ENCODE results near the gene TXNRD3.
A peak's percentile ranks its signal among the peaks of the same experiment; 100 is the strongest.
"Not testable (repeated sequence)": the region's sequence is repeated elsewhere in the genome, so short reads cannot be mapped to it uniquely, and the experiment has no call there.

Gene TXNRD3

DNA sequence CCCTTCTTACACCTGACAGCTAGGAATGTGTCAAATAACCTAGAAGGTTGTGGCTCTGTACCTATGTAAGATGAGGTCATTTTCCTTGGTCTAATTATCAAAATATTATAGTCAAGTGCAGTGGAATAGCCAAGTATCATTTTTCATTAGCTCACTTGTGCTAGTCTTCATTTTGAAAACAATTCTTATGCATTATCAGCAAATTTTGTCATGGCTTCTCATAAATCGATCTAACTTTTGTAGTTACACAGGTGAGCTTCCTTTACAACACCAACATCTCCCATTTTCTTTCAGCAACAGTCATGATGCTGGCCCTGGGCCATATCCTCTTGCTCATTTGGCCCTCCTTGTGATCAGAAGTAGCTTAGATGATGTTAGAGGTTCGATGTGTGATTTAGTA, 10.3 kb downstream of the TXNRD3 start:
- no peak for DNase-seq (ENCODE audit: low read depth)

DNA sequence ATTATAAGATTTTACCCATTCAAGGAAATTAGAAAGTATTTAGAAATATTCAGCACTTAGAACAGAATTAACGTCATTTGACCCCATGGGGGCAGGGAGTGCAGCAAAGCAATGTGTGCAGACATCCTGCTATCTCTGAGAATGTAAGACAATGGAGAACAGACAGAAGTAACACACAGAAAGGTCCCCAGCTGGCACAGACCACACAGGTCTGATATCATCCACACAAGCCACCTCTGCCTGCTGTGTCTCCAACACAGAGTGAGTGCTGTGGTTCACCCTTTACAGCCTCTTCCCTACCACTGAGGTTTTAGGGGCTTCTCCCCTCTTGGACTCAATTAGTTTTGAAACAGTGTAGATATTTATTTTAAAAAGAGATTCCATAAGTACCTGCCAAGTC, 16.1 kb downstream of the TXNRD3 start:
- no peak for DNase-seq (ENCODE audit: low read depth)

DNA sequence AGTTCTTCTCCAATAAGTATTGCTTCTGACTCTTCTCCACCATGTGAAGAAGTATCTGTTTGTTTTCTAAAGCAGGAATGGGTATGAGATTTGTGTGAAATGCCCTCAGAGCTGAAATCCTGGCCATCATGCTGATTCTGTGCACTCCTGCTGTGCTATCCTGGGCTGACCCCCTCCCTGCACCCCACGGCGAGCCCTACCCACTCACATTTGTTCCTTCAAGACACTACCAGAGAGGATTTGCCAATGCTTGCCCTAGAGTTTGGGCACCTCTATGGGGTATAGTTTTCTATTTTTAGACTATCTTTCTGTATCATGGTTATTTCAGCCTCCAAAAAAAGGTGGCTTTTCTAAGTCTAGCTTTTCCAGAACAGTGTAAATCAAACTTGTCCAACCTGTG, 18.5 kb downstream of the TXNRD3 start:
- DNase-seq (ENCODE audit: low read depth), result no peak

DNA sequence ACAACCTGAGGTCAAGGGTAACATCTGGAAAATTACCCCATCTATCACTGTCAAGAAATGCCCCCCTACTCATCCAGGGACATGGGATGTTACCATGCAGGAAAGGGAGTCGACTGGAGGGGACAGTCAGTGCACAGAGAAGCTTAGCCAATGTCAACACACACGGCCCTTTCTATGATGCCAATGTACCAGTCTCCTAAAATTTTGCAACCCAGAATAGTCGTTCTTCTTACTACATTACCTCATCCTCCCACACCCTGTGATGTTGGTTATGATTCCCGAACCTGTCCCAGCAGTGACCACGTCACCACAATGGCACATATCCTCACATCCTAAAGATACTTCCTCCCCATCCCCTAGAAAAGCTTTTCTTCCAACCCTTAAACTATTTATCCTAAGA, 20.1 kb downstream of the TXNRD3 start:
- DNase-seq (ENCODE audit: low read depth), result no peak

DNA sequence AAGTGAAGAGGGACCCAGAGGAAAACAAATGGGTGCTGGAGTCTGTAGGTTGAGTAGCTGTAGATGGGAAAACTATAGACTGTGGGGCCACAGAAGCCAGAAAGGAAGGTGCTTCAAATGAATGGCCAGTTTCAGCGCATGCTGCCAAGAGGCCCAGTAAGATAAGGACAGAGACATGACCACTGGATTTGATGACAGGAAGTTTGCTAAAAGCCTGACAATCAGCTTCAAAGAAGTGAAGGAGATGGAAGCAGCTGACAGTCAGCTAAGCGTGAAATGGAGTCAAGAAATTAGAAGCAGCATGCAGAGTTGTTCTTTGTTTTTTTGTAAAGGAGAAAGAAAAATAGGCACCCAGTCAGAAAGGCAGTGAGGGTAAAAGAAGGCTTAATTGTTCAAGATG, 24.9 kb downstream of the TXNRD3 start:
- no peak for DNase-seq (ENCODE audit: low read depth)

DNA sequence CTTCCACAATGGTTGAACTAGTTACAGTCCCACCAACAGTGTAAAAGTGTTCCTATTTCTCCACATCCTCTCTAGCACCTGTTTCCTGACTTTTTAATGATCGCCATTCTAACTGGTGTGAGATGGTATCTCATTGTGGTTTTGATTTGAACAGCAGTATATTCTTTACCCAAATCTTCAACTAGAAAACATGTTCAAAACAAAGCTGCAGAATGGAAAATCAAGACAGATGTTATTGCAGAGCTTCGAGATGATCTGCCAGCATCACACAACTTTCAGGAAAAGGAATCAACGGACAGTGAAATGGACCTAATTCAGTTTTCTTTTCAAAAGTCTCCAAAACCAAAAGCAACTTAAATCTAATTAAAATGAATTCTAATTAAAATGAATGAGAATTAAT, 29.2 kb downstream of the TXNRD3 start:
- not testable (repeated sequence) for DNase-seq (ENCODE audit: low read depth)

DNA sequence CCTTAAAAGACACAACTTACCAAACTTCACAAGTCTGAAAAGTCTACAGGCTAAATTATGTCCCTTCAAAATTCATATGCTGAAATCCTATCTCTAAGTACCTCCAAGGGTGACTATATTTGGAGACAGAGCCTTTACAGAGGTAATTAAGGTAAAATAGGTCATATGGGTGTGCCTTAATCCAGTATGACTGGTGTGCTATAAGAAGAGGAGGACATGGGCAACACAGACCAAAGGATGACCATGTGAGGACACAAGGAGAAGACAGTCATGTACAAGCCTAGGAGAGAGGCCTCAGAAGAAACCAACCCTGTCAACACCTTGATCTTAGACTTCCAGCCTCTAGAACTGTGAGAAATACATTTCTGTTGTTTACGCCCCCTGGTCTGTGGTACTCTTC, 32.2 kb downstream of the TXNRD3 start:
- DNase-seq (ENCODE audit: low read depth), result no peak

DNA sequence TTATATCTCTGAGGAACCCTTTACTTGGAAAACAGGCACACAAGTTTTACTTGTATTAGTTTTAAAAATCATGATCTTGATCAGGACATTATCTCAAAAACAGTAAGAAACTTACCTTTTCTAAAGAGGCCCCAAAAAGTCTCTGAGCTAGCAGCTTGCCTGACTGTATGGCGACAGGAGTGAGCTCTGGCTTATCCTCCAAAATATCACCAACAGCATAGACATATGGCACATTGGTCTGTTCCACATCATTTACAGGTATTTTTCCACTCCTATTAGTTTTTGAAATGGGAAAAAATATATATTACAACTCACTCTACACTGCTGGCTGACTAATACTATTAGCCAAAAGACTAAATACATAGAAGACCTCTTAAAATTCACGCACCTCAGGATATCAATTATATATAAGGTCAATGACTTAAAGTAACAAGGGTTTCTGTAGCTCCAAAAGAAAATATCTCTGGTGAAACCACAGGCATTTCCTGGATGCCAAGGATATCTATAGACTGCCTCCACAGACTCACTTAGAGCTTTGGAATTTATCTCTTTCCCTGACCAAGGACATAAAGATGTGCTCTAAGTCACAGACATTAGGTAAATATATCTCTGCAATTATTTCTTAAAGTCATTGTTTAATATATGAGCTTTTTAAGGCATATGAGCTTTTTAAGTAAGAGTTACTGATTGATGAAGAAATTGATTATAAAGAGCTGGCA, 33.1 kb downstream of the TXNRD3 start:
- no peak for DNase-seq (ENCODE audit: low read depth)

DNA sequence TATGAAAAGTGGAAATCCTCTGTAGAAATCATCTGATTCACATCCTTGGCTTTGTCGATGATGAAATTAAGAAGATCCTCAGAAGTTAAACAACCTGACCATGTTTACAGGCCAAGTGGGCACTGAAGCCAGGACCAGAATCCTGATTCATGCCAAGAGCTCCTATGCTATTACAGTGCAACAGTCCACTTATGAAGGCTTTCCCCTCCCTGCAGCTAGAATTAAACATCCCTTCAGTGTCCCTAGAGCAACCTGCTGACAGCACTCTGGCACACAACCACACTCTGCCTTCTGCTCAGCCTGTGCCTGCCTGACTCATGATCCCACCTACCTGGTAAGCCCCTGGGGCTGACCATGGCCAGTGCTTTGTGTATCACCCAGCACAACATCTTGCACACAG, 33.8 kb downstream of the TXNRD3 start:
- DNase-seq (ENCODE audit: low read depth), result peak; percentile 21

DNA sequence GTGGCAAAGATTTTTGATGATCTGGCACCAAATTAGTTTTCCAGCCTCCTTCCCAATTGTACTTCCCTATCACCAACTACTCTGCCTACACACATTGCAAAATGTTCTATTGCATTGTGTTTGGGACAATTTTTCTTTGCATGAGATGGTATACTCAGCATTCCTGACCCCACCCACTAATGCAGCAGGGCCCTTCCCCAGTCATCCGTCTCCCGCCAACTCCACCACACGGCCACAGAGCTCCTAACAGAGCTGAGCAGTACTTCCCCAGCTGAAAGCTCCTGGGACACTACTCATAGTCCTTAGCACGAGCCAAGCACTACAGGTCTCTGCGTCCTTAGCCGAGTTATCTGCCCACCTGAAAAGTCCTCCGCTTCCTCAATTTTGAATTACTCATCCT, 34.2 kb downstream of the TXNRD3 start:
- DNase-seq (ENCODE audit: low read depth), result no peak

DNA sequence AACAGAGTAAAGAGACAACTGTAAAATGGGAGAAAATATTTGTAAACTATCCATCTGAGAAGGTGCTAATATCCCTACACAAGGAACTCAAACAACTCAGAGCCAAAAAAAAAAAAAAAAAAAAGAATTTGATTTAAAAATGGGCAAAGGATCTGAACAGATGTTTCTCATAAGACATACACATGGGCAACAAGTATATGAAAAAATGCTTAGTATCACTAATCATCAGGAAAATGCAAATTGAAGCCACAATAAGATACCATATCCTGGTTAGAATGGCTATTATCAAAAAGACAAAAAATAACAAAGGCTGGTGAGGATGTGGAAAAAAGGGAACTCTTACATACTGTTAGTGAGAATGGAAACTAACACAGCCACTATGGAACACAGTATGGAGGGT, 36.2 kb downstream of the TXNRD3 start:
- DNase-seq (ENCODE audit: low read depth), result no peak

DNA sequence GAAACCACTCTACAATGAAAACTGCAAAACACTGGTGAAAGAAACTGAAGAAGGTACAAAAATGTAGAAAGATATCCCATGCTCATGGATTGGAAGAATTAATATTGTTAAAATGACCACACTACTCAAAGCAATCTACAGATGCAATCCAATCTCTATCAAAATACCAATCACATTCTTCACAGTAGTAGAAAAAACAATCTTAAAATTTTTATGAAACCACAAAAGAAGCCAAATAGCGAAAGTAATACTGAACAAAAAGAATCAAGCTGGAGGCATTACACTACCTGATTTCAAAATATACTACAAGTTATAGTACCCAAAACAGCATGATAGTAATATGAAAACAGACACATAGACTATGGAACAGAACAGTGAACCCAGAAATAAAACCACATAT, 36.9 kb downstream of the TXNRD3 start:
- DNase-seq (ENCODE audit: low read depth), result no peak

DNA sequence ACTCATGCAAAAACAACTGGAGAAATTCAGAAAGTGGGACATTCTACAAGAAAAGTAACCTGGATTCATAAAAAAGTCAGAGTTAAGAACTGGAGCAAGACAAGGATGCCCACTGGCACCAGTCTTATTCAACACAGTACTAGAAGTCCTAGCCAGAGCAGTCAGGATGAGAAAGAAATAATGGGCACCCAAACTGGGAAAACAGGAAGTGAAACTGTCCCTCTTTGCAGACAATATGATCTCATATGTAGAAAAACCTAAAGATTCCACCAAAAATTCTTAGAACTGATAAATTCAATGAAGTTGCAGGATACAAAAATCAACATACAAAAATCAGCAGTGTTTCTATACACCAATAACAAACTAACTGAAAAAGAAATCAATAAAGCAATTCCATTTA, 37.4 kb downstream of the TXNRD3 start:
- no peak for DNase-seq (ENCODE audit: low read depth)

DNA sequence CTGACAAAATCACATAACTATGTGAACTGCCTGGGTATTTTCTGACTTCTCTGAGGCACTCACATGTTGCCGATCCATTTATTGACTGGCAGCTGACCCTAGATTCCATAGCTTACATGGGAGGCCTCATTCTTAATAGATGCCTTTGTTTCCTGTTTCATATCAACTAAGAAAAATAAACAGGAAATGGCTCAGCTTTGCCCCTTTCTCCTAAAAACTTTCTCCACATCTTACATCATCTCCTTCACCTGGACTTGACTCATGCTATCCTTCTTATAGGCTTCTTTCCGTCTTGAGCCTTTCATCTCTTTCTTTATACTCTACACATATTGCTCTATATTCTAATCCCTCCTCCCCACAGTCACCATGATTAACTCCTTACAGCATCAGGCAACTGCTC, 38.0 kb downstream of the TXNRD3 start:
- no peak for DNase-seq (ENCODE audit: low read depth)

DNA sequence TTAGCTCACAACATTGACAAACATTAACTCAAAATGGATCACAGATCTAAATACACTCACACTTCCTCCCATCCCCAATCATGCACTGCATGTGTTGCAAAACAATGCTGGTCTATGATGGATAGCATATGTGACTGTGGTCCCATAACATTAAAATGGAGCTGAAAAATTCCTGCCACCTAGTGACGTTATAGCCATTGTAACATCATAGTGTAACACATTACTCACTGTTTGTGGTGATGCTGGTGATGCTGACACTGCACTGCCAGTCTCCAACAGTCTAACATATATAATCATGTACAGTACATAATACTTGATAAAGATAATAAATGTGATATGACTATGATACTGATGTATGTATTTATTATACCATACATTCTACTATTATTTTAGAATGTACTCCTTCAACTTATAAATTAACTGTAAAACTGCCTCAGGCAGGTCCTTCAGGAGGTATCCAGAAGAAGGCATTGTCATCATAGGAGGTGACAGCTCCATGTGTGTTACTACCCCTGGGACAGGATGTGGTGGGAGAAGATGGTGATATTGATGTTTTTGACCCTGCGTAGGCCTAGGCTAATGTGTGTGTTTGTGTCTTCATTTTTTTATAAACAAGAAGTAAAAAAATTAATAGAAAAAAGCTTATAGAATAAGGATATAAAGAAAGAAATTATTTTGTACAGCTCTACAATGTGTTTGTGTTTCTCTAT, 41.3 kb downstream of the TXNRD3 start:
- no peak for DNase-seq (ENCODE audit: low read depth)

DNA sequence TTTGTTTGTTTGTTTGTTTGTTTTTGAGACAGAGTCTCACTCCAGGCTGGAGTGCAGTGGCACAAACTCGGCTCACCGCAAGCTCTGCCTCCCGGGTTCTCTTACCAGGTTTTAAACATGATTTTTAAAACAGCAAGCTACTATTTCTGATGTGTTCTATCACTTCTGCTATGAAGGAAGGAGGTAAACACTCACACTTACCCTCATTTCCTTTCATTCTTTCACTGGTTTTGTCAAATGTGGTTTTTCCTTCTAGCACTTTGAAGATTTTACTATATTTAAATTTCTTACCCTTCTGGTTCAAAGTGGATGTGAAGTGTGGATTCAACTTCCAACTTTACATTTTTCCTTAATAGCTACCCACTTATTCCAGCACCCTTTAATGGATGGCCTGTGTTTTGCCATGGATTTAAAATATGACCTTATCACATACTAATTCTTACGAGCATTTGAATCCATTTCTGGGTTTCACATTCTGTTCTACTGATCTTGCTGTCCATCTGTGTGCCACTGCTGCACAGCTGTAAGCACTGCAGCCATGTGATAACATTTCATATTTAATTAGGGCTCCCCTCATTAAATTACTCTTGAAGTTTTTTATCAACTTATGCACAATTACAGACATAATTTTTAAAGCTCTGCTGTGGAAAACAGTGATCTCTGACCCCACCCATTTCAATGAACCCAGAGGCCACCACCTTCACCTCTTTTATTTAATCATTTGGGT, 42.3 kb downstream of the TXNRD3 start:
- no peak for DNase-seq (ENCODE audit: low read depth)

DNA sequence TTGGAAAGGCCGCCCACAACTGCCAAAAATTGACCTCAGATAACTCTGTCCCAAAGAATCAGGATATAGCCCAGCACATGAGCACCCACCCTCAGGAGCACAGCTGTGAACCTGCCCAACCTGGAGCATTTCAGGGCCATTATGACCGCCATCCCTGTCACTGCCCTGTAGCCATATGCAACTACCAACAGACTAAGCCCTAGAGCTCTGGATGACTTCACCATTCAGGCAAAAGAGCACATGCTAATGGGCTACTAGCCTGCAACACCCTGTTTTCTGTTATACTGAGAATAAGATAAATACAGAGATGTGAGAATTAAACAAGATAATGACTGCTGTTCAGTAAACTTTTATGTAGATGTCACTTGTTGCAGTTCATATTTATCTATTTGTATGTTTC, 45.0 kb downstream of the TXNRD3 start:
- no peak for DNase-seq (ENCODE audit: low read depth)

DNA sequence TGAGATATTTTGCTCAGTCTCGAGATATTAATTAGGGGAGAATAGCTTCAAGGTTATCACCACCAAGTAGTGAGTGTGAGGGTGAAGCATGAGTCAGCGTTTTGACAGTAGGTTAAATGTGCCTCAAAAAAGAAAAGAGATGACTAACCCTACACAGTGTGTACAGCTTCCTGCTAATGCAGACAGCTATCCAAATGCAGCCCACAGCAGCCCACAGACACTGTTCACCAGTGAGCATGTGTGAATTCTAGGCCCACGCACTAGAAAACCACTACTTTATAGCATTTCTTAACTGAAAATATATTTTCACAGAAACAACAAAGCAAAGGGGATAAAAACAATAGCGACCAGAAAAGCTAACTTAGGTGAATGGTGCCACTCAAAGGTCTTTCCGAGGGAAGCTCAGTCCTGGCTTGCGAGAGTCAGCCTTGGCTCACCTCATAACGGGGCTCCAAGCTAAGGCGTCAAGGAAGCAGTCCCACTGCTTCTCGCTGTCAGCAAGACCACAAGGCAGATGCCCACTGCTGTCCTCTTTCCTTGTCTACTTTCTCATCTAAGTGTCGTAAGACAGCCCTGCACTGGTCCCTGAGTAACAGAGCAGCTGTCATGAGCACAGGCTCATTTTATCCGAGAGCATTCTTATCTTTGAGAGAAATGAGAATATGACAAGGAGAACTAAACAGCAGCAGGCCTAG, 47.6 kb downstream of the TXNRD3 start:
- DNase-seq (ENCODE audit: low read depth), result peak; percentile 9

DNA sequence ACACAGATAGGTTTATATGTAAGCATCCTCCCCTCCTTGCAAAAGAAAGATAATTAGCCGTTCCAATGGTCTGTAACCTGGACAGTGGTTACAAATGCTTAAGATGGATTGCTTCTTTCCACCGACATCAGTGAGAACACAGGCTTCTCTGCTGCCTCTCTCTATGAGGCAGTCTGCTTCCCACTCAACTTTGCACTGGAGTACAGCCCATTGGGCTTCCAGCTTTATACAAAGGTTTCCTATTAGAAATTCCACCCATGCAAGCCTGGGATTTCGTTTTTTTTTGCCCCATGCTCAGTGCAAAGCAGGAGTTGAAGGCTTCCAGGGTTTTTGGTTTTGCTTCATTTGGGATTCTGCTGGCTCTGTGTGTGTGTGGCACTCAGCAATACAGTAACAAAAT, 48.9 kb downstream of the TXNRD3 start:
- no peak for DNase-seq (ENCODE audit: low read depth)

DNA sequence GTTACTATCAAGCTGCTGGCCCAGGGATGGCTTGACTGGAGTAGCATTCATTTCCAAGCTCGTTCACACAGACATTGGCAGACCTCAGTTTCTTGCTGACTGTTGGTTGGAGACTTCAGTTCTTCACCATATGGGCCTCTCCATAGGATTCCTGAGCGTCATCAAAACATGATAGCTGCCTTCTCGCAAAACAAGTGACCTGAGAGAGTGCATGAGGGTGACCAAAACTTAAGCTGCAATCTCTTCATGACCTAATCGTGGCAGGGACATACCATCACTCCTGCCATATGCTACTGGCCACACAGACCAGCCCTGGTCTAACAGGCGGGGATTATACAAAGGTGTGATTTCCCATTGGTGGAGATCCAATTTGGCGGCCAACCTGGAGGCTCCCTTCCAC, 50.2 kb downstream of the TXNRD3 start:
- DNase-seq (ENCODE audit: low read depth), result no peak

DNA sequence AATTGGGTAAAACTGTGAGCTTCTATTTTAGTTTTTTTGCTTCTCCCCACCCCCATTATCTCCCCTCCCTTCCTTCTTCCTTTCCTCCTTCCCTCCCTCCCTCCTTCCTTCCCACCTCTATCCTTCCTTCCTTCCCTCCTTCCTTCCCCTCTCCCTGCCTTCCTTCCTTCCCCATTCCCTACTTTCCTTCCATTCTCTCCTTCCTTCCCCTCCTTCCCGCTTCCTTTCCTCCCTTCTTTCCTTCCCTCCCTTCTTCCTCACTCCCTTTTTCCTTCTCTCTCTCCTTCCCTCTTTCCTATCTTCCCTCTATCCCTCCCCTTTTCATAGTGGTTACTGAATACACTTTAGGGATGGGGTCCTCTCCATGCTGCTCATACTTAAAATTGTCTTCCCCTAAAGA, 55.8 kb downstream of the TXNRD3 start:
- DNase-seq (ENCODE audit: low read depth), result no peak

DNA sequence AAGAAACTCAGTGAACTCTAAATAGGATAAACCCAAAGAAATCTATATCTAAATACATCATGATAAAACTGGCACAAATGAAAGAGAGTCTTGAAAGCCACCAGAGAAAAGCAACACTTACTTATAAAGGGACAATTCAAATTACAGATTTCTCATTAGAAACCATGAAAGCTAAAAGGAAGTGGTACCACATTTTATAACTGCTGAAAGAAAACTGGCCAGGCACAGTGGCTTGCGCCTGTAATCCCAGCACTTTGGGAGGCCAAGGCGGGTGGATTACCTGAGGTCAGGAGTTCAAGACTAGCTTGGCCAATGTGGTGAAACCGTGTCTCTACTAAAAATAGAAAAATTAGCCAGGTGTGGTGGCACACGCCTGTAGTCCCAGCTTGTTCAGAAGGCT, 59.4 kb downstream of the TXNRD3 start:
- DNase-seq (ENCODE audit: low read depth), result not testable (repeated sequence)

DNA sequence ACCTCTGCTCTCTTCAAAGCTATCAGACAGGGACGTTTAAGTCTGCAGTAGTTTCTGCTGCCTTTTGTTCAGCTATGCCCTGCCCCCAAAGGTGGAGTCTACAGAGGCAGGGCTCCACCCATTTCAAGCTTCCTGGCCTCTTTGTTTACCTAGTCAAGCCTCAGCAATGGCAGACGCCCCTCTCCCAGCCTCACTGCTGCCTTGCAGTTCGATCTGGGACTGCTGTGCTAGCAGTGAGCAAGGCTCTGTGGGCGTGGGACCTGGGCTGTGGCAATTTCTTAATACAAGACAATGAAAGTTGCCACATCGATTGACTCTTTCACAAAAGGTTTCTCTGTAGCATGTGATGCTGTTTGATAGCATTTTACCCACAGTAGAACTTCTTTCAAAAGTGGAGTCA, 63.4 kb downstream of the TXNRD3 start:
- not testable (repeated sequence) for DNase-seq (ENCODE audit: low read depth)

Data from fibroblast of the conjunctiva (primary cell).